SJCRH30 (cell line): ENCODE results near the gene PLA1A. TPM values are rescaled to one million over a fixed set of nuclear protein-coding genes. Genes with fewer than 3 reads are reported as not detected.
"Not testable (repeated sequence)": the region's sequence is repeated elsewhere in the genome, so short reads cannot be mapped to it uniquely, and the experiment has no call there.

Experiments used
- DNase-seq, 2 experiments: peaks; one replicate each; pipeline ENCODE4 v3.0.0-alpha.2; 2015 to 2020
- H3K27ac ChIP-seq: fragments of 250-450 bp; sonication (Bioruptor Pico); 2 replicates; pipeline ENCODE4 v1.5.1; 2020; ENCODE audit warnings: mild to moderate bottlenecking, moderate library complexity
- H3K27me3 ChIP-seq: fragments of 250-450 bp; sonication (Bioruptor Pico); 2 replicates; pipeline ENCODE4 v1.5.1; 2020; ENCODE audit warnings: mild to moderate bottlenecking, moderate library complexity
- H3K36me3 ChIP-seq: fragments of 250-450 bp; sonication (Bioruptor Pico); 2 replicates; pipeline ENCODE4 v1.5.1; 2020; ENCODE audit warnings: mild to moderate bottlenecking, moderate library complexity
- H3K4me1 ChIP-seq: fragments of 250-450 bp; sonication (Bioruptor Pico); 2 replicates; pipeline ENCODE4 v1.5.1; 2020; ENCODE audit warnings: mild to moderate bottlenecking, moderate library complexity
- H3K4me3 ChIP-seq: fragments of 250-450 bp; sonication (Bioruptor Pico); 2 replicates; pipeline ENCODE4 v1.5.1; 2020; ENCODE audit warnings: mild to moderate bottlenecking, moderate library complexity
- H3K9me3 ChIP-seq: fragments of 250-450 bp; sonication (Bioruptor Pico); replicated peaks from 2 replicates; pipeline ENCODE4 v1.5.1; 2020; ENCODE audit warnings: mild to moderate bottlenecking, moderate library complexity
- total RNA-seq: library from RNA; depleted of rRNA; stranded (reverse); fragments of >200 nt; shearing (Covaris generic); gene quantifications from 2 replicates; pipeline ENCODE4 v1.2.3, GENCODE V29; 2014

Gene PLA1A
- total RNA-seq, 1 experiment from 2014 or later: 1.2 TPM

DNA sequence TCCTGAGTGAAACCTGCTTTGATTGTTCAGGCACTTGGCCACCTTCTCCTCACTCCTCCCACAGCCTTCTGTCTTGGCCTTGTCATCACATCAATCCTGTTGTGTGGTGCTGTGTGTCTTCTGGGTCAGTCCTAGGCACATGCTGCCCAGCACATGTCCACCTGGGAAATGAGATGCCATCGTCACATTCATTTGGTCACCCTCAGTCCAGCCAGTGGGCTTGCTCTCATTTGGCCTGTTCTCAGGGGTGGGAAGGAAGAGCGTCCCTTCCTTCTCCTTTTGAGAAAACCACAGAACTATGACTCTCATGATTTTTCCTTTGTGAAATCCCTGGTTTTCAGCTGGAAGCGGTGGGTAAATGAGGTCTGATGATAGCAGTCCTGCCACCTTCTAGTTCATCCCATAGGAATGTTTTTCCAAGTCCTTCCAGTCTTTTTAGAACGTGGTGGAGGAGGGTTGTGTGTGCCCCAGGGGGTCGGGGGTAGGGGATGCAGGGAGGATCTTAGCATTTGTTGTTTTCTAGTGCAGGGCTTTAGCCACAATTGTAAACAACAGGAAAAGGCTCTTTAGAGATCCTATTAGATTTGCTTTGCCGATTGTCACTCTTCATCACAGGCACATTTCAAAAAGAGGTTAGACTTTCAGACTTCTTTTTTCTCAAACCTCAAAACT is 8.4 kb upstream of the PLA1A start:
- Histone ChIP-seq H3K27ac (no peak overlapping the region), H3K27me3 (no peaks in the 10 kb centered on the region), H3K4me1 (peaks cover 31% of the 10 kb centered on the region), H3K36me3 (no peaks in the 10 kb centered on the region), H3K4me3 (no peak overlapping the region), H3K9me3 (no peaks in the 10 kb centered on the region)
- no peak for DNase-seq

- Histone ChIP-seq H3K4me1 (peaks cover 37% of the 10 kb centered on the region), H3K27ac (no peak overlapping the region), H3K27me3 (no peaks in the 10 kb centered on the region), H3K4me3 (no peak overlapping the region), H3K9me3 (no peaks in the 10 kb centered on the region), H3K36me3 (no peaks in the 10 kb centered on the region)
- no peak for DNase-seq
These were observed 7.0 kb upstream of the PLA1A start for GRCh38 chr3:119590706-119591105.

GRCh38 chr3:119592861-119593260 is 4.8 kb upstream of the PLA1A start:
- no peaks in the 10 kb centered on the region for H3K36me3 ChIP-seq
- no peaks in the 10 kb centered on the region for H3K9me3 ChIP-seq
- no peak for DNase-seq
- no peak overlapping the region for H3K4me3 ChIP-seq
- H3K4me1 ChIP-seq: peaks cover 36% of the 10 kb centered on the region
- no peak overlapping the region for H3K27ac ChIP-seq
- H3K27me3 ChIP-seq: no peaks in the 10 kb centered on the region

DNA sequence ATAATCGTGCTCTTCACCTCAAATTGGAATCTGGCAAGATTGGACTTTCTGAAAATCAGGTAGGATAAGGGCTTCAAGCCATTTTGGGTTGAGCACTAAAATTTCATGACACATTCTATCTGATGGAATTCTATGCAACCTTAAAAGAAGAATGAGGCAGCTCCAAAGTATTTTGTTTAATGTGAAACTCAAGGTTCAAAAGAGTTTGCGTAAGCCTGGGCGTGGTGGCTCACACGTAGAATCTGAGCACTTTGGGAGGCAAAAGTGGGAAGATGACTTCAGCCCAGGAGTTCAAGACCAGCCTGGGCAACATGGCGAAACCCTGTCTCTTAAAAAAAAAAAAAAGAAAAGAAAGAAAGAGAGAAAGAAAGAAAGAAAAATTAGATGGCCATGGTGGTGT is 3.6 kb upstream of the PLA1A start:
- H3K4me1 ChIP-seq: peaks cover 38% of the 10 kb centered on the region
- H3K9me3 ChIP-seq: no peaks in the 10 kb centered on the region
- no peaks in the 10 kb centered on the region for H3K27me3 ChIP-seq
- no peak for DNase-seq
- no peak overlapping the region for H3K4me3 ChIP-seq
- no peak overlapping the region for H3K27ac ChIP-seq
- no peaks in the 10 kb centered on the region for H3K36me3 ChIP-seq

GRCh38 chr3:119594929-119595328 is 2.8 kb upstream of the PLA1A start:
- Histone ChIP-seq H3K4me1 (peaks cover 44% of the 10 kb centered on the region), H3K27ac (peak overlapping the region; percentile 94)
- not testable (repeated sequence) for H3K9me3 ChIP-seq, DNase-seq, H3K4me3 ChIP-seq, H3K27me3 ChIP-seq, H3K36me3 ChIP-seq

GRCh38 chr3:119595639-119596334 is 1.9 kb upstream of the PLA1A start:
- Histone ChIP-seq H3K27me3 (no peaks in the 10 kb centered on the region), H3K9me3 (no peaks in the 10 kb centered on the region), H3K4me3 (peak overlapping the region; percentile 51), H3K36me3 (no peaks in the 10 kb centered on the region), H3K4me1 (peaks cover 44% of the 10 kb centered on the region), H3K27ac (peak overlapping the region; percentile 94)
- DNase-seq: peak; percentile 91 to 96

GRCh38 chr3:119596398-119596797 is 1.3 kb upstream of the PLA1A start:
- Histone ChIP-seq H3K9me3 (no peaks in the 10 kb centered on the region), H3K27me3 (no peaks in the 10 kb centered on the region), H3K4me1 (peaks cover 44% of the 10 kb centered on the region), H3K27ac (peak overlapping the region; percentile 94), H3K36me3 (no peaks in the 10 kb centered on the region), H3K4me3 (no peak overlapping the region)
- DNase-seq: peak; percentile 37 to 60

DNA sequence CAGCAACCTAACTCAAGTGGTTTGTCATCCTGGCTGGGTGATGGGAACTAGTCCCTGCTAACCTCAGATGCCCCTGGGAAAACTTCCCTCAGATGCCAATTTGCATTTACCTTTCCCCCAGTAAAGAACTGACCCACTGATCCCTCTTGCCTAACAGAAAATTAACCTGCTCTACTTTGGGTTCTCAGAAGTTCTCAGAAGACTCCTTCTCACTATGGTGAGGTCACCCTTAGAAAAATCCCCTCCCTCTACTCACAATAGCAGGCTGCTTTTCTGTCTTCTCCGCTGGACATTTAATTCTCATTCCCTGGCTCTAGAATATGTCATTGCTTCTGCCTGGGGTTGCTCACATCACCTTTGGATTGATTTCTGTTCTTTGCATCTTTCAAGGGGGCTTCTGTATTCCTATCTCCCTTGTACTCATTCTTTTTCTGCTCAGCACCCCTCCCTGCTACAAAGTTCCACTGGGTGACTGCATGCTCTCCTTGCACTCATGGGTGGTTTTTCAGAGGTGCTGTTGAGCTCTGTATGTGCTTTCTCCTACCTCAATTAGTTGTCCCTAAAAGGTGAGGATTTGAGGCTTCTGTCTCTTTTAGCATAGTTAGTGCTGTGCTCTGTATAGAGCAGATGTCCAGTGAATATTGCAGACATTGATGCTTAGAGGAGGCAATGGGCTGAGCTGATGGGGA is 869 bp downstream of the PLA1A start:
- Histone ChIP-seq H3K36me3 (no peaks in the 10 kb centered on the region), H3K9me3 (no peaks in the 10 kb centered on the region), H3K4me1 (peaks cover 48% of the 10 kb centered on the region), H3K27me3 (no peaks in the 10 kb centered on the region), H3K4me3 (no peak overlapping the region), H3K27ac (no peak overlapping the region)
- no peak for DNase-seq

GRCh38 chr3:119599558-119600174 is 2.0 kb downstream of the PLA1A start:
- H3K27me3 ChIP-seq: no peaks in the 10 kb centered on the region
- no peaks in the 10 kb centered on the region for H3K9me3 ChIP-seq
- no peak overlapping the region for H3K27ac ChIP-seq
- peaks cover 47% of the 10 kb centered on the region for H3K4me1 ChIP-seq
- no peak for DNase-seq
- H3K4me3 ChIP-seq: no peak overlapping the region
- no peaks in the 10 kb centered on the region for H3K36me3 ChIP-seq

DNA sequence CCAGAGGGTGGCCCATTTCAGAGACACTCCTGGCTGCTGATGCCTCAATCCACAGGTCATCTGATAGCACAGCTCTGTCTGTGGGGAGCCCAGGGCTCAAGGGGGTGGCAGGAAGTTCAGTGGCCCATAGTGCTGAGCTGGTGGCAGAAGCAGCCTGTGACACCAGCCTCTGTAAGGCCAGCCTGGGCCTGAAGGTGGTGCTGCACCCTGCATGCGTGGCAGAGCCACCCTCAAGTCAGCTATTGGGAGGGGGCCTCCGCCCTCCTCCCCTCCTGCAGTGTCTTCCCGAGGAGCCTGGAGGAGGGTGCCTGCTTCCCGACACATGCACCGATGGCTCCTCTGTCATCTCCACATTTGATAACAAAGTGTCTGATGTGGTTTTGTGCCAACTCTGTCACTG is 3.0 kb downstream of the PLA1A start:
- H3K9me3 ChIP-seq: no peaks in the 10 kb centered on the region
- H3K36me3 ChIP-seq: no peaks in the 10 kb centered on the region
- H3K4me1 ChIP-seq: peaks cover 38% of the 10 kb centered on the region
- no peaks in the 10 kb centered on the region for H3K27me3 ChIP-seq
- no peak overlapping the region for H3K4me3 ChIP-seq
- no peak overlapping the region for H3K27ac ChIP-seq
- DNase-seq: no peak

- Histone ChIP-seq H3K27me3 (no peaks in the 10 kb centered on the region), H3K4me1 (peaks cover 37% of the 10 kb centered on the region), H3K36me3 (no peaks in the 10 kb centered on the region), H3K27ac (no peak overlapping the region), H3K4me3 (no peak overlapping the region), H3K9me3 (no peaks in the 10 kb centered on the region)
- DNase-seq: no peak
These were observed 3.5 kb downstream of the PLA1A start for GRCh38 chr3:119601154-119601553.

DNA sequence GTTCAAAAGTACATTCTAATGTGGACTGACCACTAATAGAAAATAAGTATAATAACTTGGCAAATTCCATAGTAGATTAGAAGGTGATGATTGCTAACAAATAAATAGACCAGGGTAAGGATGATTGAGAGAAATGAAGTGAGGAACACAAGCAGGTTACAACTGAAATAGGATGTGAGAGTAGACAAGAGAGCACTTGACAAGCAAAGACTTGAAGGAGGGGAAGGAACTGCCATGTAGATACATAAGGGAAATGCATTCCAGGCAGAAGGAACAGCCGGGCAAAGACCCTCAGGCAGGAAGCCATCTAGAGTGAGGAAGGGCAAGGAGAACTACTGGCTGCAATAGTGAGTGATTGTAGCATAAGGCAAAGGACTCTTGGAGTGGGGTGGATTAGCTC is 5.0 kb downstream of the PLA1A start:
- Histone ChIP-seq H3K4me3 (no peak overlapping the region), H3K36me3 (no peaks in the 10 kb centered on the region), H3K9me3 (no peaks in the 10 kb centered on the region), H3K27me3 (no peaks in the 10 kb centered on the region), H3K4me1 (peaks cover 22% of the 10 kb centered on the region), H3K27ac (no peak overlapping the region)
- peak in 1 of 2 experiments; percentile 33 for DNase-seq

GRCh38 chr3:119604878-119605277 is 7.2 kb downstream of the PLA1A start:
- peak in 1 of 2 experiments; percentile 19 for DNase-seq
- H3K4me1 ChIP-seq: peaks cover 4% of the 10 kb centered on the region
- H3K27me3 ChIP-seq: no peaks in the 10 kb centered on the region
- no peaks in the 10 kb centered on the region for H3K36me3 ChIP-seq
- no peak overlapping the region for H3K27ac ChIP-seq
- H3K9me3 ChIP-seq: no peaks in the 10 kb centered on the region
- H3K4me3 ChIP-seq: no peak overlapping the region

- H3K4me1 ChIP-seq: no peaks in the 10 kb centered on the region; the same call in 1 of the 2 replicates
- no peak overlapping the region for H3K4me3 ChIP-seq
- H3K9me3 ChIP-seq: no peaks in the 10 kb centered on the region
- no peak for DNase-seq
- no peaks in the 10 kb centered on the region for H3K27me3 ChIP-seq
- H3K36me3 ChIP-seq: no peaks in the 10 kb centered on the region
- no peak overlapping the region for H3K27ac ChIP-seq
These were observed 10.8 kb downstream of the PLA1A start for GRCh38 chr3:119608405-119609000.

GRCh38 chr3:119609301-119609700 is 11.6 kb downstream of the PLA1A start:
- H3K27me3 ChIP-seq: no peaks in the 10 kb centered on the region
- H3K27ac ChIP-seq: no peak overlapping the region
- no peaks in the 10 kb centered on the region for H3K36me3 ChIP-seq
- no peaks in the 10 kb centered on the region for H3K9me3 ChIP-seq
- DNase-seq: no peak
- H3K4me1 ChIP-seq: no peaks in the 10 kb centered on the region; the same call in 1 of the 2 replicates
- H3K4me3 ChIP-seq: no peak overlapping the region
